SK-MEL-5 (cell line): ENCODE data around the gene CDKAL1. TPM values are rescaled to one million over a fixed set of nuclear protein-coding genes. Genes with fewer than 3 reads are reported as not detected.

Source experiments
- DNase-seq: peaks from one replicate; pipeline ENCODE4 v3.0.0-alpha.2; 2016; ENCODE audit warnings: low read depth, low spot score
- in situ Hi-C: cut with HindIII; loops from 2 replicates; pipeline ENCODE4 v1.10.0; 2016; ENCODE audit warnings: low sequenced_read_pairs, high pct_unique_total_duplicates, low pct_unique_long_range_greater_than_20kb
- total RNA-seq: library from RNA; depleted of rRNA; stranded (reverse); fragments of >200 nt; shearing (Covaris generic); gene quantifications from 2 replicates; pipeline ENCODE4 v1.2.3, GENCODE V29; 2014

The CDKAL1 gene
- total RNA-seq, 1 experiment from 2014 or later: 32.7 TPM

GRCh38 chr6:20996099-20996498 lies 461.8 kb downstream of the CDKAL1 start:
- in situ Hi-C loops: no loop called here
- DNase-seq: no peak

- in situ Hi-C loops: no loop called here
- no peak for DNase-seq
These were observed 463.0 kb downstream of the CDKAL1 start for GRCh38 chr6:20997143-20997769.

DNA sequence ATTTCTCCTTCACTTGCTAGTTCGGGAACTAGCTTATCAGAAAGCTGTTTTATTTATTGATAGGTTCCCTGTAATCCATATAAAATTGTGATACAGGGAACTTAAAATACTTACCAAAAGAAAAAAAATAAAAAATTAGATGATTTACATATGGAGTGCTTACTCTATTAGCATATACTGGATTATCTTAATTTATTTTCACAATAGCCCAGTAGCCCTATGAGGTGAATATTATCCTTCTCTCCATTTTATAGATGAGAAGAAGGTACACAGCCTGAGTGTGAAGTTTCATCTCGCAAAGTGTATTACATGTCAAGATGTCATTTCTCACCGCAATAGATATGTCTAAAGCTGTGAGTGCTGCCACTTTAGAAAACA lies 463.5 kb downstream of the CDKAL1 start:
- in situ Hi-C loops: no loop called here
- DNase-seq: no peak

GRCh38 chr6:20998748-20999448 lies 464.6 kb downstream of the CDKAL1 start:
- DNase-seq: no peak
- in situ Hi-C loops: no loop called here

- in situ Hi-C loops: no loop called here
- no peak for DNase-seq
These were observed 466.1 kb downstream of the CDKAL1 start for GRCh38 chr6:21000331-21000801.

- DNase-seq: no peak
- in situ Hi-C loops: no loop called here
These were observed 467.5 kb downstream of the CDKAL1 start for GRCh38 chr6:21001736-21002135.

GRCh38 chr6:21003780-21004541 lies 469.7 kb downstream of the CDKAL1 start:
- in situ Hi-C loops: no loop called here
- DNase-seq: no peak

DNA sequence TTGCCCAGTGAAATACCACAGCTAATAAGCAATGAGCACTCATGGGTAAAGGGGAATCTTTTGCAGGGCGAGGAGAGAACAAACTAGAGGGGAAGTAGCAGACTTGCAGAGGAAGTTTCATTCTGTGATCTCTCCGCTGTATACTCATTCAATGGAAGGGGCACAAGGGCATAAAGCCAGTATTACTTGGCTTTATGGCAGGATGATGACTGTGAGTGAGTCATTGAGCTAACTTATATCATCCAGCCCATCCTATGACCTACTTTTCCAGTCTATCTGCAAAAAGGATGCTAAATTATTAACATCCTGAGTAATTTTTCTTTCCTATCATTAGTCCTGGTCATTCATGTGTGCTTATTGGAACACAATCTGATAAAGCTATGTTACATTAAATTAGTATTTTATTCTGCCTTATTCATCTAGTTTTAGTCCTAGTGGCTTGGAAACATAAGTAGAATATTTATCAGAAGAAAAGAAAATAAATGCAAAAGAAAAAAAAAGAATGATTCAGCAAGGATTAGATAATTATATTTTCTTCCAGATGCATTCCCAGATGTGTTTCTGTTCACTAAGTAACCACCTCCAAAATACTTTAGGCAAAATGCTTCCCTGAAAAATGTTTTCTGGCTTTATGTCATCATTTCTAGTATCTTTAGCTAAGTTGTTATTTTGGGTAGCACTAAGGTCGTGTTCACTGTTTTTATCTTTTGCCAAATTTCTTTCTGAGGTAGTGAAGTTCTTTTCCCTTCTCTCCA lies 471.7 kb downstream of the CDKAL1 start:
- in situ Hi-C loops: no loop called here
- peak; percentile 44 for DNase-seq

- DNase-seq: peak; percentile 40
- in situ Hi-C loops: no loop called here
These were observed 485.4 kb downstream of the CDKAL1 start for GRCh38 chr6:21019614-21020013.

- peak; percentile 95 for DNase-seq
- in situ Hi-C loops: no loop called here
These were observed 488.3 kb downstream of the CDKAL1 start for GRCh38 chr6:21022343-21023107.

DNA sequence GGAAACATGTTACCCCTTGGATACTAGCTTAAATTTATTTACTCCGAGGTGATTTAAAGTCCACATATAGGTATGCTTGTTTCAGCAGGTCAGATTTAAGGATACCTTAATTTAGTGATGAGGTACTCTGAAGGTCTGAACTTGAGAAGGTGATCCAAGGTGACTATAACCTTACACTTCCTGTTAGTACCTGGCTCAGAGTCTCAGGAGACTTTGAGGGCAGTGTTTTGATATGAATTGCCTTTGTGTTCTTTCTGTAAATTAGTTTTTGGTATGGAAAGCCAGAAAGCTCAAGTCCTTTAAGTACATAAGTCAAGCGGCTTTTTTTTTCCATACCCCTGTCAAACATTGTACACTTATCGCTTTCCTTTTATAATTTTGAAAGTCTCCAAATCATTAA lies 489.0 kb downstream of the CDKAL1 start:
- no peak for DNase-seq
- in situ Hi-C loops: no loop called here

- in situ Hi-C loops: no loop called here
- peak; percentile 12 for DNase-seq
These were observed 490.4 kb downstream of the CDKAL1 start for GRCh38 chr6:21024616-21025015.

GRCh38 chr6:21026576-21027273 lies 492.5 kb downstream of the CDKAL1 start:
- DNase-seq: no peak
- in situ Hi-C loops: no loop called here

- in situ Hi-C loops: no loop called here
- no peak for DNase-seq
These were observed 493.2 kb downstream of the CDKAL1 start for GRCh38 chr6:21027507-21027906.

DNA sequence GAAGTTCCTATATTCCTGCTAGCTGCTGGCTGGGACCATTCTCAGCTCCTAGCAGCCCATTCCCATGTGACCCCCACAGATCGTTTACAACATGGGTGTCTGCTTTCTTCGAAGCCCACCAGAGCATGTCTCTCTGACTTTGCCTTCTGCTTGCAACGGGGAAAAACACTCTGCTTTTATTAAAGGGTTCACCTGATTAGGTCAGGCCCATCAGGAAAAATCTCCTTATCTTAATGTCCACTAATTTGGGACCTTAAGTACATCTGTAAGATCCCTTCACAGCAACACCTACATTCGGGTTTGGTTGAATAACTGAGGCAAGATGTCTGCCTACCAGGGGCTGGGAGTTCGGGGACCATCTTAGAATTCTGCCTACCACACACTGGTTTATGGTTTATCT lies 496.9 kb downstream of the CDKAL1 start:
- no peak for DNase-seq
- in situ Hi-C loops: no loop called here

DNA sequence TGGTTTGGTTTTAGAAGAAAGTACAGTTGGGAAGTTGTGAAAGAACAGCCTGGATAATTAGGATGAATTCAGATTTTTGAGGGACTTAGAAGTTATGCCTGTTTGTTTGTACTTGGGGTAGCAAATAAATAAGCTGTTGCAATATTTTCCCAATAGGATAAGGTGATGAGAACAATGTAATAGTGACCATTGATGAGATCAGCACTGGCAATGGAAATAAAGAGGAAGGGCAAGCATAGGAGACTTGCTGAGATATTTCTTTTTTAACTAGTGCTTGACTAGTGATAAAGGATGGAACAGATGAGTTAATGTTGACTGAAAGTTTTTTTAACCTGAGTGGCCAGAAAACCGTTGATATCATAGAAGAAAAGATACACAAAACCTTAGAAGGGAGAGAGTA lies 498.8 kb downstream of the CDKAL1 start:
- in situ Hi-C loops: no loop called here
- no peak for DNase-seq

DNA sequence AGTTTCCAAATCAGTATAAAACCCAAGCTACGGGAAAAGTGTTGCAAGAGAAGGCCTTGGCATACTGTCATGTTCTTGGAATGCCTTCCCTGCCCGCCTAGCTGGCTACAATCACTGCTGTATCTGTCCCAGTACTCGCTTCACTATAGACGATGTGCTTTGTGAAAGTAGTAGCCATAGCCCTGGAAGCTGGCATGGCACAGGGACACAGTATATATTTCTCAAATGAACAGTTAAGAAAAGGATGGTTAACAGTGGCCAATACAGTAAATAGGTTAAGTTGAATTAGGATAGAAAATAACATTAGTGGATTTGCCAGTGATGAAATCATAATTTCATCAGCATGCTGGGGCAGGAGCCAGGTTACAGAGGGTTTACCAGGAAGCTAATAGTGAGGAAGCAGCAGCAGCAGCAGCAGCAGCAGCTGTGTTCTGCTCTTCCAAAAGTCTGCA lies 499.3 kb downstream of the CDKAL1 start:
- no peak for DNase-seq
- in situ Hi-C loops: no loop called here
